Keratinocyte (primary cell): ENCODE measurements around the gene TMEM181.

ENCODE experiments used
- CTCF ChIP-seq, 3 experiments: IDR thresholded peaks in 1 of 3; conservative IDR thresholded peaks in 1 of 3; optimal IDR thresholded peaks in 1 of 3; 2 replicates in 2 of 3; 3 replicates in 1 of 3; pipeline versions ENCODE3 to v1.5.1; 2011; ENCODE audit warnings: low read length in 3 of 3, mild to moderate bottlenecking in 3 of 3, moderate library complexity in 2 of 3, control low read depth in 1 of 3, inconsistent platforms in 1 of 3; ENCODE audit not compliant: insufficient read depth in 2 of 3; ENCODE audit errors: extremely low read depth in 1 of 3
- EZH2 ChIP-seq: IDR thresholded peaks from one replicate; pipeline ENCODE4 v1.6.1; 2012; ENCODE audit warnings: inconsistent platforms, mild to moderate bottlenecking, low read length, moderate library complexity

- no peak for TF ChIP-seq CTCF (optimal IDR thresholded peaks at IDR 0.05 in 1 of 3, IDR thresholded peaks at IDR 0.05 in 1 of 3, conservative IDR thresholded peaks at IDR 0.05 in 1 of 3; ENCODE audit: extremely low read depth in 1 of 3, insufficient read depth in 2 of 3, low read length in 3 of 3)
- TF ChIP-seq EZH2: no peak
Measured at GRCh38 chr6:158591810-158592209, 31.9 kb downstream of the TMEM181 start.
